NB4 (cell line): Measurements from ENCODE around the gene RPS5.
A peak's percentile ranks its signal among the peaks of the same experiment; 100 is the strongest.

Source experiments
- DNase-seq: peaks from one replicate; pipeline ENCODE4 v3.0.0; 2010; ENCODE audit warnings: low read depth
- H3K4me3 ChIP-seq: one replicate; pipeline ENCODE4 v1.5.1; 2011; ENCODE audit warnings: mild to moderate bottlenecking, low read depth, low read length, moderate library complexity
- CTCF ChIP-seq: IDR thresholded peaks from one replicate; pipeline ENCODE4 v1.5.1; 2012; ENCODE audit warnings: low read depth, low read length
- MYC ChIP-seq: IDR thresholded peaks from 2 replicates; pipeline ENCODE4 v1.6.1; 2011; ENCODE audit warnings: low read depth, low read length
- POLR2A ChIP-seq: IDR thresholded peaks from 2 replicates; pipeline ENCODE4 v1.6.1; 2011; ENCODE audit warnings: mild to moderate bottlenecking; ENCODE audit not compliant: insufficient read length; ENCODE audit errors: extremely low read depth
- TF ChIP-seq, protein P1 (sequence below): IDR thresholded peaks from 2 replicates; pipeline ENCODE4 v1.6.1; 2011; ENCODE audit warnings: low read depth, low read length

Gene RPS5

GRCh38 chr19:58379246-58379645, 7.8 kb upstream of the RPS5 start:
- DNase-seq: no peak
- H3K4me3 ChIP-seq: peak overlapping the region; percentile 75
- TF ChIP-seq, protein P1, sequence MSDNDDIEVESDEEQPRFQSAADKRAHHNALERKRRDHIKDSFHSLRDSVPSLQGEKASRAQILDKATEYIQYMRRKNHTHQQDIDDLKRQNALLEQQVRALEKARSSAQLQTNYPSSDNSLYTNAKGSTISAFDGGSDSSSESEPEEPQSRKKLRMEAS: no peak
- TF ChIP-seq MYC: no peak
- TF ChIP-seq POLR2A: no peak
- TF ChIP-seq CTCF: no peak

GRCh38 chr19:58380037-58380661, 6.9 kb upstream of the RPS5 start:
- H3K4me3 ChIP-seq: peak overlapping the region; percentile 75
- TF ChIP-seq CTCF (no peak), POLR2A (no peak), MYC (no peak)
- TF ChIP-seq, protein P1: no peak
- peak; percentile 70 for DNase-seq

DNA sequence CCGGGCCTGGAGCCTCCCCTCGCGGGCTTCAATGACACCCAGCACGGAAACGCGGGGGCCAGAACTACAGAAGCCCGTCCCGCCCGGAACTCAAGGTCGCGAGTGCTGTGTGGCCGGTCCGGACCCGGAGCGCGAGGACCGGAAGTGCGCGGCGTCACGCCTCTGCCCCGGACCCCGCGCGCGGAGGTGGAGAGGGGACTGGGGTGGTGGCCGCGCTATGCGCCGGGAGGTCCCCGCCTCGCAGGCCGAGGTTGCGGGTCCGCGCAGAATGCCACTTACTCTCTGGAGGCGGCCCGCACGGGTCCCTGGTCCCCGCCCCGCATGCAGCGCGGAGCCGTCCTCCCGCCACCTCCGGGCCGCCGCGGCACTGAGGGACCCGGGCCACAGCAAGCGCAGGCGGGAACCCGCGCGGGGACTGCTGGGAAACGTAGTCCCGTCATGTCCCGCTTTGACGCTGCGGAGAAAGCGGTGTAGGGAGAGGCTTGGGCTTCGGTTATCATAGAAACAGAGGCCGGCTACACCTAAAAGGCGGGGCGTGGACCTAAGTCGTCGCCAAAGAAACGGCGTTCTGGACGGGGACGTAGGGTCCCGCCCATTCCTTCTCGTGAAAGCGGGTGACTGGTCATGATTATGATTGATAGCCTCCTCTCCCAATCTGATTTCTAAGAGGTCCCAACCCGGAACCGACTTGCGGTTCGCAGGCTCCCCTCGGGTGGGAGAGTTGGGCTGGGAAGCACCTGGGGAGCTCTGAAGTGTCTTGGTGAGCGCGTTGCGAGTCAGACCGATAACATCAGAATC, 6.2 kb upstream of the RPS5 start, which contains the start of gene ZNF837:
Gene ZNF837 (minus strand): TSS at position 369 of the 798 bp plus-strand sequence. CDS start 11,698 bp downstream, outside the sequence.
- TF ChIP-seq, protein P1: peak; percentile 68
- TF ChIP-seq POLR2A: peak; percentile 74
- peak; percentile 91 for TF ChIP-seq MYC
- TF ChIP-seq CTCF: no peak
- H3K4me3 ChIP-seq: peak within 1 kb of the TSS; percentile 75
- peak; percentile 100 for DNase-seq

DNA sequence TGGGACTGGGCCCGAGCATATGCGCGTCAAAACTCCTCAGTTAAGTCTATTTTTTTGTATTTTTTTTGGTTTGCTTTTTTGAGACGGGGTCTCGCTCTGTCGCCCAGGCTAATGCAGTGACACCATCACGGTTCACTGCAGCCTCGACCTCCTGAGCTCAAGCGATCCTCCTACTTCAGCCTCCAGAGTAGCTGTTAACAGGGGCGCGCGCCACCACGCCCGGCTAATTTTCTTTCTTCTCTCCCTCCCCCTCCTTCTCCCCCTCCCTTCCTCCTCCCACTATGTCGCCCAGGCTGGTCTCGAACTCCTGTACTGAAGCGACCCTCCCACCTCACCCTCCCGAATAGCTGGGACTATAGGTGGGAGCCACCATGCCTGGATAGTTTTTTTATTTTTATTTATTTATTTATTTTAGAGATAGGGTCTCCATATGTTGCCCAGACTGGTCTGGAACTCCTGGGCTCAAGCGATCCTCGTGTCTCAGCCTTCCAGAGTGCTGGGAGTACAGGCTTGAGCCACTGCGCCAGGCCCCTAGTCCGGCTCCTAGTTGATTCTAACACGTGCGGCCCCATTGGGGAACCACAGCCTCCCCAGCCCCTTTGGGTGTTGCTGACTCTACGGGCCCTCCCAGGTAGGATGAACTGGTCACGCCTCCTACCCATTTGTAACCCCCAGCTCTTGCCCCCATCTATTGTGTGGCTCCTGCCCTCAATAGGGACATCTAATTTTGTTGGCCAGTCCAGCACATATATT, 5.4 kb upstream of the RPS5 start:
- H3K4me3 ChIP-seq: peak overlapping the region; percentile 75
- DNase-seq: no peak
- TF ChIP-seq POLR2A (no peak), MYC (no peak), CTCF (no peak)
- TF ChIP-seq, protein P1: no peak

DNA sequence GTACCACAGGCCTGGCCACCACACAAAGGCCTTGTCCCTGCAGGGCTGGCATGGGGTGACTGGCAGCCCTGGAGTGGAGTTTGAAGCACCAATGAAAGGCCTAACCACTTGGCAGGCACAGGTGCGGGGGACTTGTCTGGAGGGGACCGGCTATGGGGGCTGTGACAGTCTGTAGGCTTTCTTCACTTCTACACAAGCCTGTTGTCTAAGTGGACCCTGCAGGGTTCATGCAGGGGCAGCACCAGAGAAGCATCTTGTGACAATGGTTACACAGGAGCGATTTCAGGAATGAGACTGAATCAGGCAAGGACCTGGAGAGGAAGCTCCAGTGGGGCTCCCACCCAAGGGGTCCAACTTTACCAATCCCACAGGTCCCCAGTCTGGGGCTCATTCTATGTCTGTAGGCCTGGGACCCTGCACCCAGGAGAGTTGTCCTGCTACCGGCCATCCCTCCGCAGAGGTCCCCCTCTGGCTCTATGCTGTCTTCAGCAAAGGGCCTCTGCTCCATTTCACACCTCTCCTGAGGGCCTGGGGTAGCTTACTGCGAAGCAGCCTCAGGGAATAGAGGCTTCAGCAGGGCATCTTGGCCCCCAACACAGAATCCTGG, 4.0 kb upstream of the RPS5 start:
- no peak overlapping the region for H3K4me3 ChIP-seq
- TF ChIP-seq POLR2A: no peak
- TF ChIP-seq CTCF: no peak
- TF ChIP-seq, protein P1: no peak
- TF ChIP-seq MYC: no peak
- DNase-seq: no peak
